VCaP (cell line): Measurements from ENCODE around the gene GNAL.

Experiments
- H3K27ac ChIP-seq: fragments of 450-650 bp; 2 replicates; pipeline ENCODE4 v1.5.1; 2017
- TF ChIP-seq, protein P1 (sequence below): fragments of 450-650 bp; conservative IDR thresholded peaks from 2 replicates; pipeline ENCODE4 v1.5.1; 2017; ENCODE audit warnings: mild to moderate bottlenecking, moderate library complexity

The GNAL gene

DNA sequence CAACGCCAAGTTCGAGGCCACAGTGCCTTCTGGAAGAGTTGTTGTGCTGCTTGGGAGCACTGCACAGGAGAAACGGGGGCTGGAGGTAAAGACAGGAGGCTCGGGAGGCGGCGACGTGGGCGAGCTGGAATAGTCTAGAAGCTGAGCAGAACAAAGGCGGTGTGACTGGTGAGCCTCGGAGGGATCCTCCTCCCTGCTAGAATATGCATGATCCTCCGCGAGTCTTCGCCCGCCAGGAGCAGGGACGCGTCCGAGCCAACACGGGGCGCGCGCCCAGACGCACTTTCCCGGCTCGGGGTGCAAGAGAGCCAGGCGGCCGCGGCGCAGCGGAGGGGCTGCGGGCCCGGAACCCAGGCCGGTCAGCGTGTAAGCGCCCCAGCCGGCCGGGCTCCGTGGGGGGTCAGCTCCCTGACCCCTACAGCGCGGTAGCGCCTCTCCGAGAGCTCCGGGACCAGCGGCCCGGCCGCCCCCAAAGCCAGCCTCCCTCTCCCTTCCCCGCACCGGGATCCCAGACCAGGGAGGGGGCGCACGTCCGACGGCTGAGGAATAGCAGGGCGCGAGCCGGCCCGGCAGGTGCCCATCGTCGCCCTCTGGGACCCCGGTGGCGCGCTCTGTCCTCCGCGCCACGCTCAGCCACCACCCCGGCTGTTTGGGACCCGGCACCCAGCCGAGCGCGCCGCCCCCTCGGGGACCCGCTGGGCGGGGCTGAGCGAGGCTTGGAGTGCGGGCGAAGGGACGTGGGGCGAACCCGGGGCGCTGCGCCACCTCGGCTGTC, 62.5 kb downstream of the GNAL start:
- no peak overlapping the region for H3K27ac ChIP-seq
- TF ChIP-seq, protein P1, sequence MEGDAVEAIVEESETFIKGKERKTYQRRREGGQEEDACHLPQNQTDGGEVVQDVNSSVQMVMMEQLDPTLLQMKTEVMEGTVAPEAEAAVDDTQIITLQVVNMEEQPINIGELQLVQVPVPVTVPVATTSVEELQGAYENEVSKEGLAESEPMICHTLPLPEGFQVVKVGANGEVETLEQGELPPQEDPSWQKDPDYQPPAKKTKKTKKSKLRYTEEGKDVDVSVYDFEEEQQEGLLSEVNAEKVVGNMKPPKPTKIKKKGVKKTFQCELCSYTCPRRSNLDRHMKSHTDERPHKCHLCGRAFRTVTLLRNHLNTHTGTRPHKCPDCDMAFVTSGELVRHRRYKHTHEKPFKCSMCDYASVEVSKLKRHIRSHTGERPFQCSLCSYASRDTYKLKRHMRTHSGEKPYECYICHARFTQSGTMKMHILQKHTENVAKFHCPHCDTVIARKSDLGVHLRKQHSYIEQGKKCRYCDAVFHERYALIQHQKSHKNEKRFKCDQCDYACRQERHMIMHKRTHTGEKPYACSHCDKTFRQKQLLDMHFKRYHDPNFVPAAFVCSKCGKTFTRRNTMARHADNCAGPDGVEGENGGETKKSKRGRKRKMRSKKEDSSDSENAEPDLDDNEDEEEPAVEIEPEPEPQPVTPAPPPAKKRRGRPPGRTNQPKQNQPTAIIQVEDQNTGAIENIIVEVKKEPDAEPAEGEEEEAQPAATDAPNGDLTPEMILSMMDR, result no peak

- H3K27ac ChIP-seq, result no peak overlapping the region
- TF ChIP-seq, protein P1, result no peak
These were observed 63.2 kb downstream of the GNAL start for GRCh38 chr18:11752116-11752911.

DNA sequence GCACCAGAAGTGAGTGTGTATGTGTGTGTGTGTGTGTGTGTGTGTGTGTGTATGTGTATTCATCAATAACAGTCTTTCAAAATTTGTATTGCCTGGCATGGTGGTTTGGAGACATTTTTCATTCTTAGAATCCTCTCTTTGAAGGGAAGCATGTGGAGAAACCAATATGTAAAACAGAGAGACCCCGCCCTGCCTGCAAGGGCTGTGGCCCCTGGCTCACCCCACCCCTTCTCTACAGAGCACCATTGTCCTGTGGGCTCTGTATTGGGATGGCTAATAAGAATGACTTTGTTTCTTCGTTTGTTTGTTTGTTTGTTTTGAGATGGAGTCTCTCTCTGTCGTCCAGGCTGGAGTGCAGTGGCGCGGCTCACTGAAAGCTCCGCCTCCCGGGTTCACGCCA, 65.9 kb downstream of the GNAL start:
- TF ChIP-seq, protein P1, result no peak
- H3K27ac ChIP-seq, result no peak overlapping the region

GRCh38 chr18:11757084-11757590, 68.1 kb downstream of the GNAL start:
- TF ChIP-seq, protein P1, result no peak

DNA sequence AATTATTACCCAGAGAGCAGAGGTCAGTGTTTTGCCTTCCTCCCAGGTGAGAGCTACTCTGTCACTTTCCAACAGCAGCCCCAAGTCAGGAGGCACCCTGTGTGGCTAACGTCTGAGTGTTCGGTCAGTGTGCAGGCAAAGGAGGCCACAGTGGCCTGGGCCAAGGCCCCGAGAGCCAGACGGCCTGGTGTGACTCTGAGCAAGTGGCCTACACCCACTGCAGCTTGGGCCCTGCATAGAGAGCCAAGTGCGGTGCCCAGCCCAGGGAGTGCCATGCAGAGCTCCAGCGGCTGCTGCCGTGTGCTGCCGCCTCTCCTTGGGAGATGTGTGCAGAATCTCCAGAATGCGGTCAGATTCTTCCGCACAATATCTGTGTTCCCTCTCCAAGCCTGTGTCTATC, 70.4 kb downstream of the GNAL start:
- TF ChIP-seq, protein P1, result no peak
- H3K27ac ChIP-seq, result no peak overlapping the region

More at GRCh38 chr18:11757084-11757590, 68.1 kb downstream of the GNAL start:
- H3K27ac ChIP-seq, result no peak overlapping the region

- H3K27ac ChIP-seq, result no peak overlapping the region
- TF ChIP-seq, protein P1, result no peak
These were observed 71.6 kb downstream of the GNAL start for GRCh38 chr18:11760498-11761167.

- no peak overlapping the region for H3K27ac ChIP-seq
- TF ChIP-seq, protein P1, result peak; percentile 44; the same call in 1 of the 2 replicates
These were observed 72.5 kb downstream of the GNAL start for GRCh38 chr18:11761553-11761952.
